H1 (cell line): ENCODE data around the gene SPTAN1. TPM values are rescaled to one million over a fixed set of nuclear protein-coding genes. Genes with fewer than 3 reads are reported as not detected.

ENCODE experiments used
- CTCF ChIA-PET: fragments of 300-600 bp; sonication (Branson Sonifier 250); formaldehyde crosslinking; loops from one replicate; lab custom pipeline; 2021; ENCODE audit not compliant: partially characterized antibody; lab: Charles Lee
- POLR2A ChIA-PET: fragments of 300-600 bp; sonication (Branson Sonifier 250); formaldehyde crosslinking; loops from one replicate; lab custom pipeline; 2021; ENCODE audit warnings: inconsistent platforms; ENCODE audit not compliant: partially characterized antibody; lab: Charles Lee
- DNase-seq, 2 experiments: peaks; one replicate each; pipeline versions ENCODE4 v3.0.0 to v3.0.0-alpha.2; 2010 to 2022; ENCODE audit warnings: low spot score in 2 of 2, low read depth in 1 of 2, mixed read lengths in 1 of 2
- FAIRE-seq: peaks from 2 replicates; lab custom pipeline; 2011; peaks lifted over from hg19 to GRCh38; lab: Jason Lieb, UNC
- H2AFZ ChIP-seq: 2 replicates; pipeline ENCODE4 v1.8.1; 2012; ENCODE audit warnings: low read length, inconsistent platforms
- H2AK5ac ChIP-seq: 2 replicates; pipeline ENCODE4 v1.6.1; 2013; ENCODE audit warnings: low read depth, low read length
- H2BK120ac ChIP-seq: replicated peaks from 2 replicates; pipeline ENCODE3; 2013; ENCODE audit warnings: low read depth, low read length, inconsistent platforms
- H2BK12ac ChIP-seq: 2 replicates; pipeline ENCODE4 v1.6.1; 2013; ENCODE audit warnings: low read depth, low read length
- H2BK15ac ChIP-seq: 2 replicates; pipeline ENCODE4 v1.6.1; 2013; ENCODE audit warnings: low read length
- H2BK20ac ChIP-seq: 2 replicates; pipeline ENCODE4 v1.6.1; 2013; ENCODE audit warnings: low read length
- H2BK5ac ChIP-seq: 2 replicates; pipeline ENCODE4 v1.6.1; 2013; ENCODE audit warnings: low read depth, low read length
- H3K14ac ChIP-seq: 2 replicates; pipeline ENCODE4 v1.6.1; 2013; ENCODE audit warnings: inconsistent platforms; ENCODE audit not compliant: insufficient read length
- H3K18ac ChIP-seq: 2 replicates; pipeline ENCODE4 v1.6.1; 2013; ENCODE audit warnings: low read length; ENCODE audit errors: extremely low read depth
- H3K23ac ChIP-seq: 2 replicates; pipeline ENCODE4 v1.6.1; 2013; ENCODE audit warnings: inconsistent platforms; ENCODE audit not compliant: insufficient read length
- H3K23me2 ChIP-seq: 2 replicates; pipeline ENCODE4 v1.6.1; 2013; ENCODE audit warnings: low read depth, low read length
- H3K27ac ChIP-seq: 2 replicates; pipeline ENCODE4 v1.6.1; 2011; ENCODE audit warnings: low read depth, low read length, inconsistent platforms
- H3K27me3 ChIP-seq, 4 experiments: replicated peaks in 1 of 4; 1 replicate in 1 of 4; 2 replicates in 3 of 4; pipeline versions ENCODE4 v1.6.1 to v1.8.1; 2011 to 2013; ENCODE audit warnings: low read length in 3 of 4, mild to moderate bottlenecking in 3 of 4, inconsistent platforms in 2 of 4, mixed read lengths in 2 of 4, moderate library complexity in 1 of 4; ENCODE audit not compliant: control insufficient read depth in 3 of 4, insufficient read depth in 3 of 4; ENCODE audit errors: extremely low read depth in 1 of 4
- H3K36me3 ChIP-seq, 4 experiments: 2 replicates each; pipeline versions ENCODE4 v1.6.1 to v1.8.1; 2011 to 2013; ENCODE audit warnings: mild to moderate bottlenecking in 4 of 4, low read length in 3 of 4, moderate library complexity in 2 of 4, control low read depth in 1 of 4, inconsistent platforms in 1 of 4; ENCODE audit not compliant: insufficient read depth in 4 of 4, control insufficient read depth in 2 of 4
- H3K4ac ChIP-seq: replicated peaks from 2 replicates; pipeline ENCODE3; 2013; ENCODE audit warnings: low read length, low read depth, mixed read lengths, inconsistent platforms; ENCODE audit not compliant: insufficient read length
- H3K4me1 ChIP-seq, 4 experiments: replicated peaks in 1 of 4; 1 replicate in 1 of 4; 2 replicates in 3 of 4; pipeline versions ENCODE4 v1.6.1 to v1.8.1; 2011 to 2013; ENCODE audit warnings: low read length in 3 of 4, inconsistent platforms in 2 of 4, mixed read lengths in 1 of 4; ENCODE audit not compliant: insufficient read depth in 4 of 4, control insufficient read depth in 3 of 4
- H3K4me2 ChIP-seq, 2 experiments: 2 replicates each; pipeline versions ENCODE4 v1.6.1 to v1.8.1; 2011 to 2013; ENCODE audit warnings: low read depth in 2 of 2, low read length in 2 of 2, control low read depth in 1 of 2, inconsistent platforms in 1 of 2, mild to moderate bottlenecking in 1 of 2; ENCODE audit not compliant: insufficient read depth in 1 of 2
- H3K4me3 ChIP-seq, 4 experiments: fragments of 200-600, 300-600 bp in 1 of 4; sonication (generic), shearing (Covaris generic), sonication (Bioruptor Twin) in 1 of 4; 2 replicates each; pipeline versions ENCODE4 v1.5.1 to v1.8.1; 2011 to 2016; ENCODE audit warnings: low read length in 4 of 4, low read depth in 3 of 4, control low read depth in 2 of 4, inconsistent platforms in 2 of 4, mild to moderate bottlenecking in 2 of 4, mixed read lengths in 1 of 4, moderate library complexity in 1 of 4; ENCODE audit not compliant: insufficient read depth in 2 of 4; ENCODE audit errors: extremely low read depth in 1 of 4
- H3K56ac ChIP-seq: replicated peaks from 2 replicates; pipeline ENCODE3; 2013; ENCODE audit warnings: low read depth, mild to moderate bottlenecking, mixed read lengths, low read length, inconsistent platforms; ENCODE audit not compliant: insufficient read length
- H3K79me1 ChIP-seq: 2 replicates; pipeline ENCODE4 v1.6.1; 2013; ENCODE audit warnings: low read depth, low read length, control low read depth
- H3K79me2 ChIP-seq, 2 experiments: 2 replicates each; pipeline versions ENCODE4 v1.6.1 to v1.8.1; 2012 to 2013; ENCODE audit warnings: low read length in 2 of 2, mild to moderate bottlenecking in 2 of 2, inconsistent platforms in 1 of 2; ENCODE audit not compliant: insufficient read depth in 2 of 2, control insufficient read depth in 1 of 2
- H3K9ac ChIP-seq, 4 experiments: replicated peaks in 1 of 4; 1 replicate in 1 of 4; 2 replicates in 3 of 4; pipeline versions ENCODE4 v1.6.1 to v1.8.1; 2011 to 2013; ENCODE audit warnings: low read depth in 3 of 4, low read length in 3 of 4, control low read depth in 2 of 4, mild to moderate bottlenecking in 2 of 4, moderate library complexity in 2 of 4, inconsistent platforms in 1 of 4; ENCODE audit errors: extremely low read depth in 1 of 4
- H3K9me3 ChIP-seq, 2 experiments: 2 replicates each; pipeline versions ENCODE4 v1.6.1 to v1.8.1; 2012 to 2013; ENCODE audit warnings: mild to moderate bottlenecking in 2 of 2, moderate library complexity in 2 of 2, control low read depth in 1 of 2, inconsistent platforms in 1 of 2, low read depth in 1 of 2, low read length in 1 of 2, mixed read lengths in 1 of 2; ENCODE audit not compliant: insufficient read depth in 2 of 2
- H4K20me1 ChIP-seq, 2 experiments: replicated peaks in 1 of 2; 2 replicates each; pipeline versions ENCODE3 to v1.8.1; 2011 to 2013; ENCODE audit warnings: inconsistent platforms in 2 of 2, low read length in 2 of 2, mild to moderate bottlenecking in 1 of 2; ENCODE audit not compliant: insufficient read depth in 2 of 2, control insufficient read depth in 1 of 2
- H4K5ac ChIP-seq: 2 replicates; pipeline ENCODE4 v1.6.1; 2013; ENCODE audit warnings: low read length, low read depth, mixed read lengths, inconsistent platforms; ENCODE audit not compliant: insufficient read length
- H4K8ac ChIP-seq: 2 replicates; pipeline ENCODE4 v1.8.0; 2013; ENCODE audit warnings: mild to moderate bottlenecking, moderate library complexity, low read length, inconsistent platforms; ENCODE audit not compliant: insufficient read depth; ENCODE audit errors: extremely low read depth
- H4K91ac ChIP-seq: replicated peaks from 2 replicates; pipeline ENCODE3; 2013; ENCODE audit warnings: low read length, mixed read lengths, inconsistent platforms; ENCODE audit not compliant: insufficient read length
- ASH2L ChIP-seq: fragments of 200-600, 300-600 bp; sonication (generic); IDR thresholded peaks from one replicate; pipeline ENCODE4 v1.7.1; 2017; ENCODE audit warnings: low read length
- BRCA1 ChIP-seq: IDR thresholded peaks from 2 replicates; pipeline ENCODE4 v1.6.1; 2012; ENCODE audit warnings: low read depth, low read length, improper control_type of control experiment
- EZH2 ChIP-seq: fragments of 200-600 bp; sonication (generic); IDR thresholded peaks from 2 replicates; pipeline ENCODE4 v1.7.1; 2012; ENCODE audit warnings: low read depth, mild to moderate bottlenecking, moderate library complexity, low read length, inconsistent platforms; ENCODE audit not compliant: severe bottlenecking
- FOSL1 ChIP-seq: IDR thresholded peaks from 2 replicates; pipeline ENCODE4 v1.6.1; 2011; ENCODE audit warnings: mild to moderate bottlenecking, low read depth, low read length, moderate library complexity; ENCODE audit not compliant: insufficient read depth
- HDAC2 ChIP-seq, 2 experiments: fragments of 300-600 bp in 1 of 2; sonication (generic) in 1 of 2; IDR thresholded peaks; 2 replicates each; pipeline ENCODE4 v1.6.1; 2011 to 2012; ENCODE audit warnings: low read depth in 2 of 2, low read length in 2 of 2, mild to moderate bottlenecking in 2 of 2, moderate library complexity in 2 of 2, borderline replicate concordance in 1 of 2, inconsistent platforms in 1 of 2
- JUND ChIP-seq: IDR thresholded peaks from 2 replicates; pipeline ENCODE4 v1.6.1; 2011; ENCODE audit warnings: mild to moderate bottlenecking, improper control_type of control experiment, low read length
- KDM1A ChIP-seq: fragments of 200-600, 300-600 bp; sonication (generic); IDR thresholded peaks from 2 replicates; pipeline ENCODE4 v1.7.1; 2016; ENCODE audit warnings: mild to moderate bottlenecking, low read length, borderline replicate concordance
- POLR2A ChIP-seq, 2 experiments: IDR thresholded peaks; 1 replicate in 1 of 2; 2 replicates in 1 of 2; pipeline ENCODE4 v1.6.1; 2011; ENCODE audit warnings: low read depth in 2 of 2, low read length in 2 of 2, mild to moderate bottlenecking in 2 of 2; ENCODE audit errors: control extremely low read depth in 1 of 2
- RBBP5 ChIP-seq: IDR thresholded peaks from 2 replicates; pipeline ENCODE4 v1.7.1; 2012; ENCODE audit warnings: low read depth, mild to moderate bottlenecking, inconsistent platforms, low read length, moderate library complexity, borderline replicate concordance
- SIRT6 ChIP-seq: IDR thresholded peaks from one replicate; pipeline ENCODE4 v1.7.1; 2012; ENCODE audit warnings: low read length, inconsistent platforms
- SP1 ChIP-seq: IDR thresholded peaks from 2 replicates; pipeline ENCODE4 v1.6.1; 2011; ENCODE audit warnings: low read depth, low read length
- TAF1 ChIP-seq: IDR thresholded peaks from 2 replicates; pipeline ENCODE4 v1.6.1; 2011; ENCODE audit warnings: mild to moderate bottlenecking, low read depth, low read length
- TBP ChIP-seq: IDR thresholded peaks from 2 replicates; pipeline ENCODE4 v1.6.1; 2011; ENCODE audit warnings: low read depth, low read length, improper control_type of control experiment
- USF2 ChIP-seq: IDR thresholded peaks from 2 replicates; pipeline ENCODE4 v1.6.1; 2011; ENCODE audit warnings: low read length, improper control_type of control experiment
- WGBS, 2 experiments: shearing (Covaris generic) in 1 of 2; methylation state at CpG; one replicate each; pipeline versions ENCODE4 v1.1.6 to v1.1.7; 2013 to 2015; ENCODE audit warnings: low lambda C conversion rate in 2 of 2, mixed read lengths in 2 of 2, inconsistent platforms in 1 of 2, low coverage in 1 of 2, missing lambda C conversion rate in 1 of 2; ENCODE audit not compliant: insufficient replicate concordance in 2 of 2, insufficient coverage in 1 of 2, insufficient read length in 1 of 2; ENCODE audit errors: extremely low coverage in 1 of 2, missing lambda C conversion rate in 1 of 2; 5-methylcytosine and 5-hydroxymethylcytosine counted together
- polyA plus RNA-seq, 7 experiments: library from polyadenylated mRNA; depleted of rRNA in 3 of 7; stranded (reverse) in 5 of 7; unstranded in 2 of 7; fragments of >200 nt in 5 of 7; fragments of 200-250 nt in 2 of 7; gene quantifications; 1 replicate in 5 of 7; 2 replicates in 1 of 7; 4 replicates in 1 of 7; pipeline versions ENCODE4 v1.2.1 to v1.2.3, GENCODE V29; 2011 to 2013; ENCODE audit warnings: missing spikeins in 2 of 7, mixed read lengths in 2 of 7
- total RNA-seq: library from RNA; stranded (reverse); fragmentation: NEBNext Ultra II Directional; extraction: Animal tissue kit (Norgen Biotek cat#: 25700); gene quantifications from 2 replicates; pipeline ENCODE4 v1.2.1, GENCODE V29; 2021

The SPTAN1 gene
- total and polyA plus RNA-seq, 2 of the 8 experiments (the other 6 are each of a cell fraction or from before 2014, with no cell fraction given), result 182 to 216 TPM

- Histone ChIP-seq H2BK12ac (no peak overlapping the region), H3K79me2 (no peaks in the 10 kb centered on the region), H2BK5ac (no peak overlapping the region), H3K23me2 (no peaks in the 10 kb centered on the region), H4K5ac (no peak overlapping the region), H2AK5ac (no peak overlapping the region), H2BK120ac (no peak overlapping the region), H3K27ac (no peak overlapping the region), H3K23ac (no peak overlapping the region), H4K8ac (no peak overlapping the region), H3K4ac (no peak overlapping the region), H3K4me3 (no peak overlapping the region), H2BK20ac (no peak overlapping the region), H2BK15ac (no peak overlapping the region), H3K4me1 (no peaks in the 10 kb centered on the region), H3K27me3 (no peaks in the 10 kb centered on the region), H3K36me3 (peaks cover 44 to 79% (median 66%) of the 10 kb centered on the region in 4 experiments), H3K9me3 (no peaks in the 10 kb centered on the region), H3K56ac (no peak overlapping the region), H3K4me2 (no peak overlapping the region), H3K79me1 (no peaks in the 10 kb centered on the region), H4K91ac (no peak overlapping the region), H3K9ac (no peak overlapping the region), H3K18ac (no peak overlapping the region), H4K20me1 (peaks cover 3 to 5% of the 10 kb centered on the region in 2 experiments), H2AFZ (no peak overlapping the region), H3K14ac (no peak overlapping the region)
- DNase-seq, result no peak
- CTCF ChIA-PET, result interaction anchor here (0.7 to 1.7 kb wide), 3 partner anchors 9 to 273 kb away, joined by 3 to 5 read pairs (median 3); no protein-coding TSS in a partner anchor
- WGBS, 2 experiments, result 90% methylated on average over 8 of the region's 8 CpGs; no CpG with 5 or more reads in 1 of the 2 experiments
- POLR2A ChIA-PET, result interaction anchor here (1.2 to 1.6 kb wide), 2 partner anchors 17 to 67 kb away, joined by 3 read pairs; no protein-coding TSS in a partner anchor
- FAIRE-seq, result no peak
- TF ChIP-seq KDM1A (no peak), FOSL1 (no peak), BRCA1 (no peak), EZH2 (no peak), USF2 (no peak), RBBP5 (no peak), SP1 (no peak), TAF1 (no peak), HDAC2 (IDR thresholded peaks at IDR 0.05; ENCODE audit: borderline replicate concordance in 1 of 2, low read depth in 2 of 2, low read length in 2 of 2) (no peak), TBP (no peak), JUND (no peak), SIRT6 (no peak), ASH2L (no peak), POLR2A (IDR thresholded peaks at IDR 0.05; ENCODE audit: control extremely low read depth in 1 of 2, low read depth in 2 of 2, low read length in 2 of 2) (no peak)
Measured at GRCh38 chr9:128617943-128618342, 65.6 kb downstream of the SPTAN1 start.
